Neuronal stem cell (in vitro differentiated cells): Measurements from ENCODE around the gene HNRNPAB.
A peak's percentile ranks its signal among the peaks of the same experiment; 100 is the strongest.

Experiments used
- DNase-seq: peaks from one replicate; pipeline ENCODE4 v3.0.0-alpha.2; 2013; ENCODE audit warnings: low spot score
- H2AFZ ChIP-seq: one replicate; pipeline ENCODE4 v1.6.1; 2013; ENCODE audit warnings: mild to moderate bottlenecking, low read length, inconsistent platforms
- H2AK5ac ChIP-seq: 2 replicates; pipeline ENCODE4 v1.6.1; 2013; ENCODE audit warnings: low read depth, mild to moderate bottlenecking, inconsistent platforms, low read length, moderate library complexity, mixed read lengths
- H2BK120ac ChIP-seq: 2 replicates; pipeline ENCODE4 v1.6.1; 2013; ENCODE audit warnings: low read depth, mild to moderate bottlenecking, inconsistent platforms, low read length, moderate library complexity, mixed read lengths
- H2BK12ac ChIP-seq: one replicate; pipeline ENCODE4 v1.6.1; 2013; ENCODE audit warnings: low read length, inconsistent platforms
- H2BK15ac ChIP-seq: 2 replicates; pipeline ENCODE4 v1.6.1; 2013; ENCODE audit warnings: mild to moderate bottlenecking, low read length, inconsistent platforms, mixed read lengths
- H2BK5ac ChIP-seq: one replicate; pipeline ENCODE4 v1.6.1; 2013; ENCODE audit warnings: inconsistent platforms, mild to moderate bottlenecking, low read length, moderate library complexity
- H3K14ac ChIP-seq: one replicate; pipeline ENCODE4 v1.6.1; 2013; ENCODE audit warnings: low read length, inconsistent platforms
- H3K18ac ChIP-seq: 2 replicates; pipeline ENCODE4 v1.6.1; 2013; ENCODE audit warnings: low read length, inconsistent platforms
- H3K23ac ChIP-seq: 2 replicates; pipeline ENCODE4 v1.6.1; 2013; ENCODE audit warnings: low read depth, mild to moderate bottlenecking, mixed read lengths, low read length, inconsistent platforms; ENCODE audit not compliant: poor library complexity
- H3K27ac ChIP-seq: replicated peaks from 3 replicates; pipeline ENCODE4 v1.5.1; 2013; ENCODE audit warnings: low read length, inconsistent platforms
- H3K27me3 ChIP-seq, 3 experiments: 2 replicates each; pipeline ENCODE4 v1.6.1; 2013; ENCODE audit warnings: low read length in 3 of 3, mild to moderate bottlenecking in 2 of 3, inconsistent platforms in 1 of 3, low read depth in 1 of 3, mixed read lengths in 1 of 3, moderate library complexity in 1 of 3; ENCODE audit not compliant: control insufficient read depth in 3 of 3, insufficient read depth in 3 of 3
- H3K36me3 ChIP-seq, 2 donors: replicated peaks in 1 of 2; 2 replicates each; pipeline ENCODE4 v1.6.1; 2013; ENCODE audit warnings: low read length in 2 of 2; ENCODE audit not compliant: control insufficient read depth in 2 of 2, insufficient read depth in 2 of 2
- H3K4ac ChIP-seq: 2 replicates; pipeline ENCODE4 v1.6.1; 2013; ENCODE audit warnings: inconsistent platforms, mild to moderate bottlenecking, low read length, moderate library complexity
- H3K4me1 ChIP-seq, 2 donors: 1 replicate in 1 of 2; 2 replicates in 1 of 2; pipeline ENCODE4 v1.6.1; 2013; ENCODE audit warnings: low read length in 2 of 2, low read depth in 1 of 2; ENCODE audit not compliant: control insufficient read depth in 2 of 2, insufficient read depth in 1 of 2
- H3K4me2 ChIP-seq: one replicate; pipeline ENCODE4 v1.6.1; 2013; ENCODE audit warnings: mild to moderate bottlenecking, low read length, inconsistent platforms; ENCODE audit not compliant: insufficient read depth, poor library complexity, severe bottlenecking
- H3K4me3 ChIP-seq, 2 donors: 2 replicates each; pipeline ENCODE4 v1.5.1; 2013; ENCODE audit warnings: low read length in 2 of 2, mild to moderate bottlenecking in 2 of 2, inconsistent platforms in 1 of 2, moderate library complexity in 1 of 2
- H3K79me1 ChIP-seq: one replicate; pipeline ENCODE4 v1.6.1; 2013; ENCODE audit warnings: low read depth, mild to moderate bottlenecking, inconsistent platforms, low read length, moderate library complexity
- H3K9ac ChIP-seq: one replicate; pipeline ENCODE4 v1.6.1; 2013; ENCODE audit warnings: mild to moderate bottlenecking, low read depth, low read length, inconsistent platforms; ENCODE audit not compliant: poor library complexity
- H3K9me3 ChIP-seq, 2 donors: replicated peaks in 1 of 2; 2 replicates each; pipeline versions ENCODE3 to v1.6.1; 2013; ENCODE audit warnings: low read length in 2 of 2, mild to moderate bottlenecking in 2 of 2, inconsistent platforms in 1 of 2, low read depth in 1 of 2, mixed read lengths in 1 of 2, moderate library complexity in 1 of 2; ENCODE audit not compliant: control insufficient read depth in 2 of 2, insufficient read depth in 1 of 2
- H4K8ac ChIP-seq: one replicate; pipeline ENCODE4 v1.6.1; 2013; ENCODE audit warnings: low read depth, mild to moderate bottlenecking, inconsistent platforms, low read length, moderate library complexity
- H4K91ac ChIP-seq: one replicate; pipeline ENCODE4 v1.6.1; 2013; ENCODE audit warnings: low read length, low read depth, mild to moderate bottlenecking, inconsistent platforms; ENCODE audit not compliant: poor library complexity
- WGBS, 2 donors: extraction: QIAGEN DNeasy Blood & Tissue Kit; methylation state at CpG; one replicate each; pipeline ENCODE4 v1.1.7; 2013; ENCODE audit warnings: missing lambda C conversion rate in 2 of 2, mixed read lengths in 1 of 2; ENCODE audit not compliant: insufficient read length in 2 of 2, insufficient replicate concordance in 1 of 2; ENCODE audit errors: extremely low coverage in 2 of 2; 5-methylcytosine and 5-hydroxymethylcytosine counted together

The HNRNPAB gene

GRCh38 chr5:178218237-178218776 is 14.0 kb downstream of the HNRNPAB start:
- Histone ChIP-seq H4K8ac (no peak overlapping the region), H2BK120ac (no peak overlapping the region), H2BK15ac (no peak overlapping the region), H3K14ac (no peak overlapping the region), H3K79me1 (peaks cover 1% of the 10 kb centered on the region), H3K4me1 (peaks cover 0 to 7% of the 10 kb centered on the region in 2 donors), H3K18ac (no peak overlapping the region), H3K27me3 (no peaks in the 10 kb centered on the region), H3K36me3 (peaks cover 44 to 82% of the 10 kb centered on the region in 2 donors), H3K4me2 (no peak overlapping the region), H3K4ac (no peak overlapping the region), H4K91ac (no peak overlapping the region), H3K4me3 (no peak overlapping the region), H2AK5ac (no peak overlapping the region), H3K9ac (no peak overlapping the region), H3K23ac (no peak overlapping the region), H2BK12ac (no peak overlapping the region), H2BK5ac (no peak overlapping the region), H3K9me3 (peaks cover 0 to 2% of the 10 kb centered on the region in 2 donors), H3K27ac (no peak overlapping the region), H2AFZ (no peak overlapping the region)
- WGBS, 2 donors: no CpG with 5 or more reads among the region's 5 CpGs
- DNase-seq: no peak

- peaks cover 40 to 80% of the 10 kb centered on the region in 2 donors for H3K36me3 ChIP-seq
- H4K91ac ChIP-seq: no peak overlapping the region
- H2BK15ac ChIP-seq: no peak overlapping the region
- peaks cover 1% of the 10 kb centered on the region for H3K79me1 ChIP-seq
- no peak overlapping the region for H3K4me3 ChIP-seq
- H3K4me1 ChIP-seq: peaks cover 0 to 11% of the 10 kb centered on the region in 2 donors
- WGBS, 2 donors: no CpG with 5 or more reads among the region's 3 CpGs
- no peak overlapping the region for H2AFZ ChIP-seq
- no peak overlapping the region for H3K4me2 ChIP-seq
- H4K8ac ChIP-seq: no peak overlapping the region
- H3K27me3 ChIP-seq: no peaks in the 10 kb centered on the region
- no peak overlapping the region for H3K9ac ChIP-seq
- no peak overlapping the region for H3K23ac ChIP-seq
- no peak overlapping the region for H3K4ac ChIP-seq
- H2BK120ac ChIP-seq: no peak overlapping the region
- H3K14ac ChIP-seq: no peak overlapping the region
- no peak overlapping the region for H3K18ac ChIP-seq
- no peak overlapping the region for H2BK12ac ChIP-seq
- no peak for DNase-seq
- H2AK5ac ChIP-seq: no peak overlapping the region
- H2BK5ac ChIP-seq: no peak overlapping the region
- no peak overlapping the region for H3K27ac ChIP-seq
- peaks cover 0 to 2% of the 10 kb centered on the region in 2 donors for H3K9me3 ChIP-seq
Observed at GRCh38 chr5:178218827-178219226, 14.5 kb downstream of the HNRNPAB start.

DNA sequence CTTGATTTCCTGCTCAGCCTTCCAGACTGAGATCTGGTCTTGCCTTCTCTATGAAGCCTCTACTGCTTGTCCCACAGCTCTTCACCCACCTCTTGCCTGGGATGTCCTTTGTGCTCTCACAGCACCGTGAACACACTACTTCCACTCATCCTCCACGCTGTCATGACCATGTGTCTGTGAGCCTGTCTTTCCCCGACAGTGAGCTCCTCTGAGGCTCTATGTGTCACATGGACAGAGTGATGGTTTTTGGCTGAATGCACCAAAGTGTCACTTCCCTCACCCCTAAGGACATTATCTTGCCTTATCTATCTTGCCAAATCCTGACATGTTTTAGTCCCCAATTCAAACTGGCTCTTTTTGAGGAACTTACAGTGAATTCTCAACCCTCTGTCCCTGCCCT is 16.9 kb downstream of the HNRNPAB start:
- Histone ChIP-seq H3K4me1 (peaks cover 0 to 16% of the 10 kb centered on the region in 2 donors), H3K9me3 (peaks cover 0 to 2% of the 10 kb centered on the region in 2 donors), H3K79me1 (peaks cover 1% of the 10 kb centered on the region), H4K8ac (no peak overlapping the region), H2AFZ (no peak overlapping the region), H3K4me3 (peak overlapping the region in 1 of 2 donors; percentile 40), H3K4me2 (no peak overlapping the region), H2BK15ac (no peak overlapping the region), H3K36me3 (peaks cover 20 to 75% of the 10 kb centered on the region in 2 donors), H3K27ac (no peak overlapping the region), H4K91ac (no peak overlapping the region), H2BK120ac (no peak overlapping the region), H2AK5ac (no peak overlapping the region), H3K23ac (peak overlapping the region; percentile 26), H3K27me3 (no peaks in the 10 kb centered on the region), H3K18ac (no peak overlapping the region), H3K4ac (no peak overlapping the region), H2BK5ac (no peak overlapping the region), H3K9ac (no peak overlapping the region), H2BK12ac (peak overlapping the region; percentile 50), H3K14ac (no peak overlapping the region)
- no peak for DNase-seq
- WGBS, 2 donors: no CpG with 5 or more reads among the region's 3 CpGs

- peaks cover 0 to 2% of the 10 kb centered on the region in 2 donors for H3K9me3 ChIP-seq
- WGBS, 2 donors: no CpG with 5 or more reads among the region's 5 CpGs
- peaks cover 0 to 16% of the 10 kb centered on the region in 2 donors for H3K4me1 ChIP-seq
- H4K8ac ChIP-seq: no peak overlapping the region
- H3K36me3 ChIP-seq: peaks cover 16 to 75% of the 10 kb centered on the region in 2 donors
- no peak overlapping the region for H2BK120ac ChIP-seq
- H3K27me3 ChIP-seq: no peaks in the 10 kb centered on the region
- H4K91ac ChIP-seq: no peak overlapping the region
- H3K4ac ChIP-seq: no peak overlapping the region
- H2BK12ac ChIP-seq: no peak overlapping the region
- H3K4me3 ChIP-seq: no peak overlapping the region
- no peak overlapping the region for H2AFZ ChIP-seq
- H3K23ac ChIP-seq: no peak overlapping the region
- H3K79me1 ChIP-seq: peaks cover 1% of the 10 kb centered on the region
- H3K14ac ChIP-seq: no peak overlapping the region
- H3K18ac ChIP-seq: no peak overlapping the region
- H3K4me2 ChIP-seq: no peak overlapping the region
- H2AK5ac ChIP-seq: no peak overlapping the region
- no peak for DNase-seq
- H3K27ac ChIP-seq: no peak overlapping the region
- no peak overlapping the region for H3K9ac ChIP-seq
- H2BK15ac ChIP-seq: no peak overlapping the region
- no peak overlapping the region for H2BK5ac ChIP-seq
Observed at GRCh38 chr5:178221853-178222252, 17.5 kb downstream of the HNRNPAB start.
